GM12872 (cell line): ENCODE results near the gene TRIM13.
A peak's percentile ranks its signal among the peaks of the same experiment; 100 is the strongest.

Experiments
- CTCF ChIP-seq: IDR thresholded peaks from 3 replicates; pipeline ENCODE4 v1.5.1; 2011; ENCODE audit warnings: low read depth, mild to moderate bottlenecking, low read length, moderate library complexity; ENCODE audit not compliant: insufficient read depth

TRIM13 gene

GRCh38 chr13:49972709-49973108 lies 24.1 kb upstream of the TRIM13 start:
- TF ChIP-seq CTCF = no peak

- TF ChIP-seq CTCF = no peak
These were observed 21.0 kb upstream of the TRIM13 start for GRCh38 chr13:49975826-49976225.

DNA sequence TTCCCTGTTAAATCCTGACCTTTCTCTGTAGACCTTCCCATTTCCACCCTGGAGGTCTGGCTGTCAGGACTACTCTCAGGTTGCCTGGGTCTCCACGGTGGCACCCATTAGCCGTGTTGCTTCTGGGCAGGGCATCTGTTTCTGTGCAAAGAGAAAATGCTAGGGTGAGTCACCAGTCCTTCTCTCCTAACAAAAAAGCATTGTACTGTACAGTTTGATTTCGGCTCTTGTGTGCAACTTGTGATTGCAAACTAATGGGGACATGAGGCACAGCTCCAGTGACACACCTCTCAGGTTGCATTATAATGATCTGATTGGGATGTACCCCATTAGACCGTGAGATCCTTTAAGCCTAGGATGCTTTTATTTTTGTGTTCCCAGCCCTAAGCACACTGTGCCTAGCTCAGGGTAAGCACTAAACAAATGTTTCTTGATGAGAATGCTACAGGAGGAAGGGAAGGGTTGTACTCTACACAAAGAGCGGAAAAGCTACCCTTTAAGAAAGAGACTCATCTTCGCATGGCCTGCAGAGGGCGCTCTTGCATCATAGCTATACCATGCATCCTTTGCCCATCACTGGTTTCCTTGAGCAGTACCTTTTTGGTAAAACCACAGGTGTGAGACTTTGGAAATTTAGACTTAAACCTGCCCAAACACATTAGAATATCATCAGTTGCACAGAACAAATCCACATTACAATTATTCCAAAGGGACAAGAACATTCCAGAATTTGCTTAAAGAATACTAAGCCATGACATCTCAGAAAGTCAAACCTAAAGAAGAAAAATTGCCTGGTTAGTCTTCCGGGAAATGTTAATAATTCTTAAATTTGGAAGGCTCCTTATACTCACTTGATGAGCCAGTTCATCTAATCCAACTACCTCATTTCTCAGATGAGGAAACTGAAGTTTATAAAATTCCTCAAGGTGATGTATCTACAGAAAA lies 20.3 kb upstream of the TRIM13 start:
- TF ChIP-seq CTCF = peak; percentile 94

- TF ChIP-seq CTCF = no peak
These were observed 18.9 kb upstream of the TRIM13 start for GRCh38 chr13:49977992-49978391.

DNA sequence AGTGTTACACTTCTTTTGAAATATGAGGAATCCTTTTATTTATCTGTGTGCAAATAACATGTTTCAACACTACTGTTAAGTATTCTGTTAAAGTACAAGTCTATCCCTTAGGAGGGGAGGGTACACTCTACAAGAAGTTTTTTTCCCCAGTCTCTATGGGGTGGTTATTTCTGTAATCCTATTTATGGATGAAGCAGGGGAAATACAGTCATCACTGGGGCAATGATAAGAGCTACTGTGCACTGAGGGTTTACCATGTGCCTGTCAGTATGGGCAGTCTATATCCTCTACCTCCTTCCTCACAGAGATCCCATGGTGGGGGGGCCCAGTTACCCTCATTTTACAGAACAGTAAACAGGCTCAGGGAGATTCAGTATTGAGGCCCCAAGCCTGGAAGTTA lies 16.6 kb upstream of the TRIM13 start:
- no peak for TF ChIP-seq CTCF

- no peak for TF ChIP-seq CTCF
These were observed 11.7 kb upstream of the TRIM13 start for GRCh38 chr13:49985129-49985528.

DNA sequence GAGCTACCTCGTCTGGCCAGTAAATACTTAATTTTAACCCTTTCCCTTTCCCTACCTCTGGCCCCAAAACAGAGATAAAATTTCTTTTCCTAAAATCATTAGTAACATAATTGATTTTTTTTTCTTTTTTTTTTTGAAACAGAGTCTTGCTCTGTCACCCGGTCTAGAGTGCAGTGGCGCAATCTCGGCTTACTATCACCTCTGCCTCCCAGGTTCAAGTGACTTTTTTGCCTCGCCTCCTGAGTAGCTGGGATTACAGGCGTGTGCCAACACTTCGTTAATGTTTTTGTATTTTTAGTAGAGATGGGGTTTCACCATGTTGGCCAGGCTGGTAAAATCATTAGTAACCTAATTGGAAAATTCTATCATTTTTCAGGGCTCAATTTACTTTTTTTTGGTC lies 10.4 kb upstream of the TRIM13 start:
- TF ChIP-seq CTCF = no peak
